IMR-90 (cell line): ENCODE data around the gene RAC3. TPM values are rescaled to one million over a fixed set of nuclear protein-coding genes. Genes with fewer than 3 reads are reported as not detected.

ENCODE experiments used
- ATAC-seq: fragments of 200-7000 bp; cut with Tn5 transposase; 2 replicates; pipeline ENCODE4 v1.9.1; 2020; ENCODE audit warnings: low read depth, mild to moderate bottlenecking, moderate library complexity
- BruUV-seq: library from RNA; stranded (reverse); fragments of 400-500 nt; replicated peaks from 2 replicates; lab custom pipeline; 2021; lab: Mats Ljungman, UMichigan
- CTCF ChIA-PET: fragments of 300-600 bp; formaldehyde crosslinking; extraction: SDS; loops from one replicate; lab custom pipeline; 2021; ENCODE audit warnings: antibody characterized with exemption; lab: Yijun Ruan, JAX
- POLR2A ChIA-PET: fragments of 300-600 bp; sonication (Branson Sonifier 250); formaldehyde crosslinking; loops from one replicate; lab custom pipeline; 2022; ENCODE audit warnings: antibody characterized with exemption; ENCODE audit not compliant: unreplicated experiment; lab: Charles Lee
- DNase-seq: peaks from one replicate; pipeline ENCODE4 v3.0.0; 2013
- H2AFZ ChIP-seq: replicated peaks from 2 replicates; pipeline ENCODE3; 2013; ENCODE audit warnings: low read length, mild to moderate bottlenecking; ENCODE audit not compliant: poor library complexity
- H2AK5ac ChIP-seq: 2 replicates; pipeline ENCODE4 v1.6.1; 2013; ENCODE audit warnings: low read depth, low read length, inconsistent platforms
- H2AK9ac ChIP-seq: replicated peaks from 2 replicates; pipeline ENCODE3; 2013; ENCODE audit warnings: mild to moderate bottlenecking, low read depth, low read length, moderate library complexity; ENCODE audit not compliant: poor library complexity
- H2BK120ac ChIP-seq: 2 replicates; pipeline ENCODE4 v1.6.1; 2013; ENCODE audit warnings: low read depth, low read length, inconsistent platforms
- H2BK15ac ChIP-seq: 3 replicates; pipeline ENCODE4 v1.6.1; 2013; ENCODE audit warnings: low read depth, low read length, inconsistent platforms
- H2BK20ac ChIP-seq: 2 replicates; pipeline ENCODE4 v1.6.1; 2013; ENCODE audit warnings: low read depth, mild to moderate bottlenecking, inconsistent platforms, low read length, moderate library complexity
- H2BK5ac ChIP-seq: 2 replicates; pipeline ENCODE4 v1.6.1; 2013; ENCODE audit warnings: mild to moderate bottlenecking, low read depth, low read length, inconsistent platforms; ENCODE audit not compliant: poor library complexity, severe bottlenecking
- H3K14ac ChIP-seq: replicated peaks from 2 replicates; pipeline ENCODE4 v1.6.1; 2013; ENCODE audit warnings: low read depth, low read length, inconsistent platforms
- H3K18ac ChIP-seq: 2 replicates; pipeline ENCODE4 v1.6.1; 2013; ENCODE audit warnings: low read depth, low read length, control low read depth
- H3K23ac ChIP-seq: 2 replicates; pipeline ENCODE4 v1.6.1; 2013; ENCODE audit warnings: low read depth, low read length, inconsistent platforms
- H3K27ac ChIP-seq: 2 replicates; pipeline ENCODE4 v1.5.1; 2013; ENCODE audit warnings: mild to moderate bottlenecking, control low read depth, low read length; ENCODE audit not compliant: insufficient read depth
- H3K27me3 ChIP-seq: 2 replicates; pipeline ENCODE4 v1.6.1; 2013; ENCODE audit warnings: low read length; ENCODE audit not compliant: control insufficient read depth, insufficient read depth
- H3K36me3 ChIP-seq: 2 replicates; pipeline ENCODE4 v1.6.1; 2013; ENCODE audit warnings: low read length, mixed read lengths; ENCODE audit not compliant: control insufficient read depth, insufficient read depth
- H3K4ac ChIP-seq: 2 replicates; pipeline ENCODE4 v1.6.1; 2013; ENCODE audit warnings: low read depth, low read length, inconsistent platforms
- H3K4me1 ChIP-seq: 2 replicates; pipeline ENCODE4 v1.6.1; 2013; ENCODE audit warnings: low read length, mixed read lengths; ENCODE audit not compliant: control insufficient read depth, insufficient read depth
- H3K4me2 ChIP-seq: 2 replicates; pipeline ENCODE4 v1.6.1; 2013; ENCODE audit warnings: low read depth, mild to moderate bottlenecking, control low read depth, low read length, moderate library complexity
- H3K4me3 ChIP-seq: 2 replicates; pipeline ENCODE4 v1.5.1; 2013; ENCODE audit warnings: low read depth, mild to moderate bottlenecking, control low read depth, low read length, moderate library complexity; ENCODE audit not compliant: insufficient read depth
- H3K56ac ChIP-seq: 2 replicates; pipeline ENCODE4 v1.6.1; 2013; ENCODE audit warnings: low read length, inconsistent platforms; ENCODE audit not compliant: insufficient read depth; ENCODE audit errors: extremely low read depth
- H3K79me1 ChIP-seq, 2 experiments: 2 replicates each; pipeline ENCODE4 v1.6.1; 2013; ENCODE audit warnings: low read length in 2 of 2, inconsistent platforms in 1 of 2, low read depth in 1 of 2
- H3K9ac ChIP-seq: 2 replicates; pipeline ENCODE4 v1.6.1; 2013; ENCODE audit warnings: low read depth, low read length, control low read depth
- H3K9me1 ChIP-seq: 2 replicates; pipeline ENCODE4 v1.6.1; 2013; ENCODE audit warnings: low read length, inconsistent platforms; ENCODE audit not compliant: insufficient read depth
- H3K9me3 ChIP-seq: 2 replicates; pipeline ENCODE4 v1.6.1; 2013; ENCODE audit warnings: low read length; ENCODE audit not compliant: control insufficient read depth, insufficient read depth
- H4K20me1 ChIP-seq: 2 replicates; pipeline ENCODE4 v1.6.1; 2013; ENCODE audit warnings: low read length, inconsistent platforms; ENCODE audit not compliant: insufficient read depth
- H4K5ac ChIP-seq: 2 replicates; pipeline ENCODE4 v1.6.1; 2013; ENCODE audit warnings: mild to moderate bottlenecking, low read depth, low read length, control low read depth
- H4K8ac ChIP-seq, 2 experiments: 2 replicates each; pipeline ENCODE4 v1.6.1; 2013; ENCODE audit warnings: low read depth in 2 of 2, low read length in 2 of 2, control low read depth in 1 of 2, inconsistent platforms in 1 of 2
- H4K91ac ChIP-seq: 2 replicates; pipeline ENCODE4 v1.6.1; 2013; ENCODE audit warnings: low read depth, low read length, inconsistent platforms; ENCODE audit not compliant: insufficient read depth
- BHLHE40 ChIP-seq: fragments of 150-350 bp; IDR thresholded peaks from 2 replicates; pipeline ENCODE4 v1.6.1; 2016; ENCODE audit warnings: mild to moderate bottlenecking, low read depth, low read length
- CEBPB ChIP-seq: IDR thresholded peaks from 2 replicates; pipeline ENCODE4 v1.6.1; 2012; ENCODE audit warnings: low read depth, low read length, improper control_type of control experiment
- CTCF ChIP-seq: conservative IDR thresholded peaks from 2 replicates; pipeline ENCODE4 v1.5.1; 2012; ENCODE audit warnings: mild to moderate bottlenecking, low read depth, low read length, improper control_type of control experiment
- FOS ChIP-seq: fragments of 150-350 bp; IDR thresholded peaks from 2 replicates; pipeline ENCODE4 v1.6.1; 2016; ENCODE audit warnings: low read depth, low read length
- MAFK ChIP-seq: IDR thresholded peaks from 2 replicates; pipeline ENCODE4 v1.6.1; 2012; ENCODE audit warnings: low read depth, low read length, improper control_type of control experiment
- NFE2L2 ChIP-seq: fragments of 150-350 bp; IDR thresholded peaks from 2 replicates; pipeline ENCODE4 v1.6.1; 2016; ENCODE audit warnings: low read depth, mild to moderate bottlenecking, low read length
- POLR2A ChIP-seq: IDR thresholded peaks from 2 replicates; pipeline ENCODE4 v1.6.1; 2012; ENCODE audit warnings: mild to moderate bottlenecking, low read depth, low read length
- RCOR1 ChIP-seq: IDR thresholded peaks from 2 replicates; pipeline ENCODE4 v1.6.1; 2012; ENCODE audit warnings: mild to moderate bottlenecking, low read length, improper control_type of control experiment; ENCODE audit not compliant: insufficient replicate concordance
- SMC3 ChIP-seq: fragments of 150-350 bp; IDR thresholded peaks from 2 replicates; pipeline ENCODE4 v1.6.1; 2016; ENCODE audit warnings: low read depth, mild to moderate bottlenecking, antibody characterized with exemption, low read length, moderate library complexity
- WGBS, 2 experiments: methylation state at CpG; one replicate each; pipeline versions ENCODE4 v1.1.5 to v1.1.7; 2013; ENCODE audit warnings: missing lambda C conversion rate in 2 of 2; ENCODE audit not compliant: insufficient read length in 1 of 2; ENCODE audit errors: extremely low coverage in 2 of 2; 5-methylcytosine and 5-hydroxymethylcytosine counted together
- dilution Hi-C: fragments of 300-500 bp; cut with HindIII; formaldehyde crosslinking; loops from one replicate; pipeline ENCODE4 v1.14.3; 2018; ENCODE audit warnings: low sequenced_read_pairs; ENCODE audit not compliant: unreplicated experiment
- in situ Hi-C: fragments of 300-500 bp; cut with MboI; formaldehyde crosslinking; loops from 3 replicates; pipeline ENCODE4 v1.14.3; 2019; ENCODE audit warnings: low sequenced_read_pairs, inconsistent platforms, mixed read lengths
- intact Hi-C: fragments of 100-400 bp; cut with micrococcal nuclease; formaldehyde crosslinking; loops from 2 replicates; pipeline ENCODE4 v1.10.0; 2022
- polyA plus RNA-seq, 3 experiments: library from polyadenylated mRNA; depleted of rRNA; stranded (reverse); fragments of >200 nt; gene quantifications; 2 replicates each; pipeline ENCODE4 v1.2.3, GENCODE V29; 2012; ENCODE audit warnings: low replicate concordance in 1 of 3
- total RNA-seq: library from RNA; depleted of rRNA; stranded (reverse); fragments of >200 nt; gene quantifications from 2 replicates; pipeline ENCODE4 v1.2.3, GENCODE V29; 2012

RAC3 gene
- total and polyA plus RNA-seq, 2 of the 4 experiments (the other 2 are of a cell fraction): 5.7 to 23.4 TPM

- TF ChIP-seq POLR2A: no peak
- TF ChIP-seq MAFK: no peak
- TF ChIP-seq CTCF: no peak
- TF ChIP-seq SMC3: no peak
- no peak for TF ChIP-seq RCOR1
- no peak for TF ChIP-seq BHLHE40
- no peak for TF ChIP-seq NFE2L2
- no peak for TF ChIP-seq FOS
- TF ChIP-seq CEBPB: no peak
- H3K36me3 ChIP-seq: peaks cover 50% of the 10 kb centered on the region
- CTCF ChIA-PET: no interaction called here
These were observed 47.7 kb downstream of the RAC3 start for GRCh38 chr17:82079001-82079677.

More at GRCh38 chr17:82079001-82079677, 47.7 kb downstream of the RAC3 start:
- Histone ChIP-seq H3K23ac (no peak overlapping the region), H4K5ac (no peak overlapping the region), H4K91ac (no peak overlapping the region), H3K4ac (no peak overlapping the region), H2AK5ac (no peak overlapping the region), H3K18ac (no peak overlapping the region), H2BK20ac (no peak overlapping the region), H3K27me3 (no peaks in the 10 kb centered on the region), H3K9me3 (no peaks in the 10 kb centered on the region), H3K14ac (no peak overlapping the region), H2BK120ac (no peak overlapping the region), H3K79me1 (no peaks in the 10 kb centered on the region), H4K20me1 (no peaks in the 10 kb centered on the region; the same call in 1 of the 2 replicates), H2BK15ac (no peak overlapping the region), H2AK9ac (no peak overlapping the region), H2BK5ac (no peak overlapping the region), H3K56ac (no peak overlapping the region), H4K8ac (no peak overlapping the region), H3K4me2 (no peak overlapping the region), H3K4me3 (no peak overlapping the region), H3K9me1 (no peaks in the 10 kb centered on the region), H2AFZ (no peak overlapping the region), H3K4me1 (no peaks in the 10 kb centered on the region), H3K27ac (no peak overlapping the region), H3K9ac (no peak overlapping the region)
- 97% methylated on average over 16 of the region's 47 CpGs; no CpG with 5 or more reads in 1 of the 2 experiments for WGBS, 2 experiments
- POLR2A ChIA-PET: interaction anchor here (0.6 kb wide), 1 partner anchor 13 kb away, joined by 3 read pairs; no protein-coding TSS in a partner anchor
- intact Hi-C loops (no loop called here), dilution Hi-C loops (no loop called here), in situ Hi-C loops (no loop called here)
- BruUV-seq: no TSS peak
- DNase-seq (no peak), ATAC-seq (no peak)
